Measurements from ENCODE around the gene DPH6.
"Not testable (repeated sequence)": the region's sequence is repeated elsewhere in the genome, so short reads cannot be mapped to it uniquely, and the experiment has no call there.

DNA sequence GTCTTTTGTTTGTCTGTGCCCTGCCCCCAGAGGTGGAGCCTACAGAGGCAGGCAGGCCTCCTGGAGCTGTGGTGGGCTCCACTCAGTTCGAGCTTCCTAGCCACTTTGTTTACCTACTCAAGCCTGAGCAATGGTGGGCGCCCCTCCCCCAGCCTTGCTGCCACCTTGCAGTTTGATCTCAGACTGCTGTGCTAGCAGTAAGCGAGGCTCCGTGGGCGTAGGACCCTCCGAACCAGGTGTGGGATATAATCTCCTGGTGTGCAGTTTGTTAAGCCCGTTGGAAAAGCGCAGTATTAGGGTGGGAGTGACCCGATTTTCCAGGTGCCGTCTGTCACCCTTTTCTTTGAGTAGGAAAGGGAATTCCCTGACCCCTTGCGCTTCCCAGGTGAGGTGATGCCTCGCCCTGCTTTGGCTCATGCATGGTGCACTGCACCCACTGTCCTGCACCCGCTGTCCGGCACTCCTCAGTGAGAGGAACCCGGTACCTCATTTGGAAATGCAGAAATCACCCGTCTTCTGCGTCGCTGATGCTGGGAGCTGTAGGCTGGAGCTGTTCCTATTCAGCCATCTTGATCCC lies 154.5 kb downstream of the DPH6 start:
- TF ChIP-seq, protein P1, sequence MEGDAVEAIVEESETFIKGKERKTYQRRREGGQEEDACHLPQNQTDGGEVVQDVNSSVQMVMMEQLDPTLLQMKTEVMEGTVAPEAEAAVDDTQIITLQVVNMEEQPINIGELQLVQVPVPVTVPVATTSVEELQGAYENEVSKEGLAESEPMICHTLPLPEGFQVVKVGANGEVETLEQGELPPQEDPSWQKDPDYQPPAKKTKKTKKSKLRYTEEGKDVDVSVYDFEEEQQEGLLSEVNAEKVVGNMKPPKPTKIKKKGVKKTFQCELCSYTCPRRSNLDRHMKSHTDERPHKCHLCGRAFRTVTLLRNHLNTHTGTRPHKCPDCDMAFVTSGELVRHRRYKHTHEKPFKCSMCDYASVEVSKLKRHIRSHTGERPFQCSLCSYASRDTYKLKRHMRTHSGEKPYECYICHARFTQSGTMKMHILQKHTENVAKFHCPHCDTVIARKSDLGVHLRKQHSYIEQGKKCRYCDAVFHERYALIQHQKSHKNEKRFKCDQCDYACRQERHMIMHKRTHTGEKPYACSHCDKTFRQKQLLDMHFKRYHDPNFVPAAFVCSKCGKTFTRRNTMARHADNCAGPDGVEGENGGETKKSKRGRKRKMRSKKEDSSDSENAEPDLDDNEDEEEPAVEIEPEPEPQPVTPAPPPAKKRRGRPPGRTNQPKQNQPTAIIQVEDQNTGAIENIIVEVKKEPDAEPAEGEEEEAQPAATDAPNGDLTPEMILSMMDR (IDR thresholded peaks at IDR 0.05; ENCODE audit: low read depth, low read length): not testable (repeated sequence)
- TF ChIP-seq EZH2phosphoT487 (IDR thresholded peaks at IDR 0.05; ENCODE audit: low read depth): not testable (repeated sequence)
